GM19467 (cell line): Measurements from ENCODE around the gene PNN.
"Not testable (repeated sequence)": the region's sequence is repeated elsewhere in the genome, so short reads cannot be mapped to it uniquely, and the experiment has no call there.

Source experiments
- ATAC-seq: cut with Tn5 transposase; IDR thresholded peaks from one replicate; pipeline ENCODE4 v1.9.1; 2021; ENCODE audit warnings: mild to moderate bottlenecking, moderate library complexity; ENCODE audit not compliant: unreplicated experiment

PNN gene

GRCh38 chr14:39180553-39180952 lies 5.5 kb downstream of the PNN start:
- ATAC-seq = no peak

GRCh38 chr14:39181026-39181692 lies 6.1 kb downstream of the PNN start:
- ATAC-seq = no peak

DNA sequence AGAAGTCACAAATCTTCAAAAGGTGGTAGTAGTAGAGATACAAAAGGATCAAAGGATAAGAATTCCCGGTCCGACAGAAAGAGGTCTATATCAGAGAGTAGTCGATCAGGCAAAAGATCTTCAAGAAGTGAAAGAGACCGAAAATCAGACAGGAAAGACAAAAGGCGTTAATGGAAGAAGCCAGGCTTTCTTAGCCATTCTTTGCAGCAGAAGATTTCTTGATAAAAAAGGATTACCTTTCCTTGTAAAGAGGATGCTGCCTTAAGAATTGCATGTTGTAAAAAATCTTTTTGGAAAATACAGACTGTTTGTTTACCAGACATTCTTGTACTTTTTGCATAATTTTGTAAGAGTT lies 6.6 kb downstream of the PNN start:
- ATAC-seq = no peak

GRCh38 chr14:39182770-39183684 lies 8.0 kb downstream of the PNN start:
- no peak for ATAC-seq

DNA sequence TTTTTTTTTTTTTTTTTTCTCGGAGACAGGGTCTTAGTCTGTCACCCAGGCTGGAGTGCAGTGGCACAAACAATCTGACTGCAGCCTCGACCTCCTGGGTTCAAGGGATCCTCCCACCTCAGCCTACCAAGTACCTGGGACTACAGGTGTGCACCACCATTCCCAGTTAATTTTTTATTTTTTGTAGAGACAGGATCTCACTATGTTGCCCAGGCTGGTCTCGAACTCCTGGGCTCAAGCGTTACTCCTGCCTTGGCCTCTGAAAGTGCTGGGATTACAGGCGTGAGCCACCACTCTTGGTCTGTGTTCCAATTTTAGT lies 8.6 kb downstream of the PNN start:
- ATAC-seq = not testable (repeated sequence)

DNA sequence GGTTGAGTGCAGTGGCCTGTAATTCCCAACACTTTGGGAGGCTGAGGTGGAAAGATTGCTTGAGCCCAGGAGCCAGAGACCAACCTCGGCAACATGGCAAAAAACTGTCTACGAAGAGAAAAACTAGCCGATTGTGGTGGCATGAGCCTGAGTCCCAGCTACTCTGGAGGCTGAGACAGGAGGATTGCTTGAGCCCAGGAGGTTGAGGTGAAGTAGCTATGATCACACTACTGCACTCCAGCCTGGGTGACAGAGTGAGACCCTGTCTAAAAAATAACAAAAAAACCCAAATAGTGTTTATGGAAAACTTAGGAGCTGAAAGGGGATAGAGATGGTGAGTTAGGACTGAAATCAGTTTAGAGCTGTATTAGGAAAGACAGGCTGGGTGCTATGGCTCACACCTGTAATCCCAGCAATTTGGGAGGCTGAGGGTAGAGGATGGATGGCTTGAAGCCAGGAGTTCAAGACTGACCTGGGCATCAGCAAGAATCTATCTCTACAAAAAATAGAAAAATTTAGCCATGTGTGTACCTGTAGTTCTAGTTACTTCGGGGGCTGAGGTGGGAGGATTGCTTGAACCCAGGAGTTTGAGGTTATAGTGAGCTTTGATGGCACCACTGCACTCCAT lies 9.7 kb downstream of the PNN start:
- no peak for ATAC-seq

- ATAC-seq = no peak
Measured at GRCh38 chr14:39185256-39186049, 10.4 kb downstream of the PNN start.

DNA sequence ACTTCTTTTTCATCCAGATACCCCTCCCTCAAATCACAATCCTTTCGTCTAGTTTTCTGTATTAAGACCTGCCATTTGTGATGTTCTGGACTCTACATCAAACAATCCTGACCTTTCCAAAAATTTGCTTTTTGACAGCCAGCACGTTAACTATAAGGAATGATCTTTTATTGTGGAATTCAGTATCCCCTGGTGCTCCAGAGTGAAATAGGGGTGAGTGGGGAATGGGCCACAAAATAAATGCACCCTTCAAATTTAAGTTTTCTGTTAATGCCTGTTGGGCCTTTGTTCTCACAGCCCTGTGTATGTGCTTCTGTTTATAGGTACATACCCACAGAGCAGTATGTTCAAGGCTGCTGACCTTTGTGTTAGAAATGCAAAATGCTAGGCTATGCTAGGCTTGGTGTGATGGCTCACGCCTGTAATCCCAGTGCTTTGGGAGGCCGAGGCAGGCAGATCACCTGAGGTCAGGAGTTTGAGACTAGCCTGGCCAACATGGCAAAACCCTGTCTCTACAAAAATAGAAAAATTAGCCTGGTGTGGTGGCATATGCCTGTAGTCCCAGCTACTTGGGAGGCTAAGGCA lies 12.0 kb downstream of the PNN start:
- no peak for ATAC-seq

DNA sequence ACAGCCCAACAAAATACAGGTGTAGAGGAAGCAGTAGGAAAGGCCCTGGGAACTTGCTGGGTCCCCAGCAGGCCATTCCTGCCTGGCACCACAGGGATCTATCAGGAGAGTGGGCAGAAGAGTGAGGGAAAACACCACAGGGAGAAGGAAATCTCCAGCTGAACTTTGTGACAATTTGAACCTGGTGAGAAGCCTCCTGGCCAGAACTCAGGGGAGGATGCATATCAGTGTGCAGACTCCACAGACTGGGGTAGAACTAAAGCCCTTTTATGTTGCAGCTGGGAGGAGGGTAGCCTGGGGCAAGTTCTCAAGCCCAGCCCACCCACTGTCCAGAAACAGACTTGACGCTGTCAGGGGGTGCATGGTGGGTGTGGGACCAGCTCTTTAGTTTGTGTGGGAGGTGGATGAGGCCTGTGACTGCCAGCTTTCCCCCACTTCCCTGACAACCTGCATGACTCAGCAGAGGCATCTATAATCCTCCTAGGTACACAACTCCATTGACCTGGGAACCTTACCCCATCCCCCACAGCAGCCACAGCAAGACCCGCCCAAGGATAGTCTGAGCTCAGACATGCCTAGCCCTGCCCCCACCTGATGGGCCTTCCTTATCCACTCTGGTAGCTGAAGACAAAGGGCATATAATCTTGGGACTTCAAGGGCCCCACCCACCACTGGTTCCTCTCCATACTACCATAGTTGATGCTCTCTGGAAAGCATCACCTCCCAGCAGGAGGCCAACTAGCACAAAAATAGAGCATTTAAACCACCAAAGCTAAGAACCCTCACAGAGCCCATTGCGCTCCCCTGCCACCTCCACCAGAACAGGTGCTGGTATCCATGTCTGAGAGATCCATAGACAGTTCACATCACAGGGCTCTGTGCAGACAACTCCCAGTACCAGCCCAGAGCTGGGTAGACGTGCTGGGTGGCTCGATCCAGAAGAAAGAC lies 28.9 kb downstream of the PNN start:
- no peak for ATAC-seq

GRCh38 chr14:39207430-39207829 lies 32.4 kb downstream of the PNN start:
- not testable (repeated sequence) for ATAC-seq

DNA sequence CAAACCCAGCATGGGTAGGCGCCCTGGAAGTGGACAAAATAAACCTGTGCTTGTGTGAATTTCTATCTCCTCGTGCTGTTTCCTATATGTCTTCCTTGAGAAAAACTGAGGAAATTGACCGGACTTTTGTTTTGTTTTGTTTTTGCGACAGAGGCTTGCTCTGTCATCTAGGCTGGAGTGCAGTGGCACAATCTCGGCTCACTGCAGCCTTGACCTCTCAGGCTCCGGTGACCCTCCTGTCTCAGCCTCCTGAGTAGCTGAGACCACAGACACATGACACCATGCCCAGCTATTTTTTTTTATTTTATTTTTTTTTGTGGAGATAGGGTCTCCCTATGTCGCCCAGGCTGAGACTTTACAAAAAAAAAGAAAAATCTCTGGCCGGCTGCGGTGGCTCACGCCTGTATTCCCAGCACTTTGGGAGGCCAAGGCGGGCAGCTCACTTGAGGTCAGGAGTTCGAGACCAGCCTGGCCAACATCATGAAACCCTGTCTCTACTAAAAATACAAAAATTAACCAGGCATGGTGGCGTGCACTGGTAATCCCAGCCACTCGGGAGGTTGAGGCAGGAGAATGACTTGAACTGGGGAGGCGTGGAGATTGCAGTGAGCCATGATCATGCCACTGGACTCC lies 36.2 kb downstream of the PNN start:
- ATAC-seq = no peak

GRCh38 chr14:39212034-39212433 lies 37.0 kb downstream of the PNN start:
- no peak for ATAC-seq

DNA sequence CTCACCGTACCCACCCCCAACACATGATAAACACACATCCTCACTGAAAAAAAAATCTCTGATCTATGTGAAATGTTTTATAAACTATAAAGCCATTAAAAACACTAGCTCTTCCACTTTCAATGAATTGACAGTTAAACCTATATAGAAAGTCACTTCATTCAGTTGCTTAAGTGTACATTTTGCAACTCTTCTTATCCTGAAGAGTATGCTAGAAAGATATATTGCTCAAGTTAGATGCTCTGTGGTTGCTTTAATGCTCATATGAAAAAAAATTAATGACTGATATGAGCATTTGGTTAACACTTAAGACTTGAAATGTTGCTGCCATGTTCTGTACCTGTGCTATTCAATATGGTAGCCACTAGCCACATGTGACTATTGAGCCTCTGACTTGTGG lies 37.6 kb downstream of the PNN start:
- no peak for ATAC-seq

- ATAC-seq = no peak
Measured at GRCh38 chr14:39217214-39217879, 42.3 kb downstream of the PNN start.

DNA sequence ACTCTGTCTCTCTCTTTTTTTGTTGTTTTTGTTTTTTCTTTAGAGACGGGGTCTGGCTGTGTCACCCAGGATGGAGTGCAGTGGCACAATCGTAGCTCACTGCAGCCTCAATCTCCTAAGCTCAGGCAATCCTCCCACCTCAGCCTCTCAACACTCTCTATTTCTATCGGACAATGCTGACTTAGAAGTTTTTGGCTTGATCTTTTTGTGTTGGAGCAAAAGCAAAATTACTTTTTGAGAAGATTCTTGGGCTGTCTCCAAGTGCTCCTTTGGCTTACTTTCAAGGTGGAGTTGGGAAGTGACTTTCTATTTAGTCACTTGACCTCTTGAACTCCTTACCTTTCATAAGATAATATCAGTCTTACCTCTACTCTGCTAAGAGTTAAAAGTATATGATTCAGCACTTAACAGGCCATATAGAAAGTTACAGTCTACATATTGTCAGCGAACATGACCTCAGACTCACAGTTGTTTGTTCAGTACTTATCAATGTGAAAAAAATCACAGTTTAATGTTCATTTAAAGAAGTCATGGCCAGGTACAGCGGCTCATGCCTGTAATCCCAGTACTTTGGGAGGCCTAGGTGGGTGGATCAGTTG lies 43.2 kb downstream of the PNN start:
- ATAC-seq = no peak

GRCh38 chr14:39219075-39219499 lies 44.0 kb downstream of the PNN start:
- no peak for ATAC-seq

DNA sequence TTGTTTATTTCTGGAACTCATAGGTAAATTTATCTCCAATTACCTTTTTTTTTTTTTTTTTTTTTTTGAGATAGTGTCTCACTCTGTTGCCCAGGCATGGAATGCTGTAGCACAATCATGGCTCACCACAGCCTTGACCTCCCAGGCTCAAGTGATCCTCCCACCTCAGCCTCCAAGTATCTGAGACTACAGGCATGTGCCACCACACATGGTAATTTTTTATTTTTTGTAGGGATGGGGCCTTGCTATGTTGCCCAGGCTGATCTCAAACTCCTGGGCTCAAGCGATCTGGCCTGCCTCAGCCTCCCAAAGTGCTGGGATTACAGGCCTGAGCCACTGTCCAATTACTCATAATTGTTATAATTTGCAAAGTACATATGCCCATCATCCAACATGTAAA lies 45.4 kb downstream of the PNN start:
- not testable (repeated sequence) for ATAC-seq

DNA sequence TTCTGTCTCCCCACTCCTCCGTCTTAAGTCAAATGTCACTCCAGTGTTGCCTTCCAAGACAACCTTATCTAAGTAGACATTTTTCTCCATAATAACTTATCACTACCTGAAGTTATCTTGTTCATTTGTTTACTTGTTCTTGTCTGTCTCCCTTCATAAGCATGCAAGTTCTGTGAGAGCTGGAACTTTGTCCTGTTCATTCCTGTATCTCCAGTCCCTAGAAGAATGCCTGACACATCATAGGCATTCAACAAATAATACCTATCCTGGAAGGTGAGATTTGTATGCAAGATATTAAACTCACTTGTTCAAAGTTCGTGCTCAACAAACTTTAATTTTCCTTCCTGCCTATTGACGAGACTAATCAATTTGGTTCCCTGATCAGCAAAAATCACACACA lies 53.0 kb downstream of the PNN start:
- ATAC-seq = no peak
